MM.1S (cell line): ENCODE measurements around the gene SPAG16.

Experiments
- DNase-seq: peaks from one replicate; pipeline ENCODE4 v3.0.0-alpha.2; 2015
- H2AFZ ChIP-seq: fragments of 300-600 bp; sonication (generic); 2 replicates; pipeline ENCODE4 v1.6.0; 2016; ENCODE audit warnings: antibody characterized with exemption, low read length
- H3F3A ChIP-seq: fragments of 300-600 bp; sonication (generic); 2 replicates; pipeline ENCODE4 v1.6.1; 2016; ENCODE audit warnings: mild to moderate bottlenecking, antibody characterized with exemption, low read length, moderate library complexity, mixed read lengths; ENCODE audit not compliant: insufficient read depth
- H3K27ac ChIP-seq: fragments of 300-600 bp; sonication (generic); 2 replicates; pipeline ENCODE4 v1.5.1; 2016; ENCODE audit warnings: mild to moderate bottlenecking, low read length
- H3K27me3 ChIP-seq: fragments of 300-600 bp; sonication (generic); replicated peaks from 2 replicates; pipeline ENCODE4 v1.6.0; 2016; ENCODE audit warnings: low read length; ENCODE audit not compliant: insufficient read depth
- H3K36me3 ChIP-seq: fragments of 300-600 bp; sonication (generic); replicated peaks from 2 replicates; pipeline ENCODE4 v1.6.1; 2016; ENCODE audit warnings: mild to moderate bottlenecking, low read length, mixed read lengths; ENCODE audit not compliant: insufficient read depth
- H3K4me1 ChIP-seq: fragments of 300-600 bp; sonication (generic); 2 replicates; pipeline ENCODE4 v1.6.1; 2016; ENCODE audit warnings: low read length, mixed read lengths
- H3K4me2 ChIP-seq: fragments of 300-600 bp; sonication (generic); 2 replicates; pipeline ENCODE4 v1.6.0; 2016; ENCODE audit warnings: low read depth, low read length
- H3K4me3 ChIP-seq: fragments of 300-600 bp; sonication (generic); 2 replicates; pipeline ENCODE4 v1.5.1; 2016; ENCODE audit warnings: low read length, mixed read lengths
- H3K79me2 ChIP-seq: fragments of 300-600 bp; sonication (generic); 2 replicates; pipeline ENCODE4 v1.6.1; 2016; ENCODE audit warnings: mixed run types, low read length, mixed read lengths
- H3K9ac ChIP-seq: fragments of 300-600 bp; sonication (generic); 2 replicates; pipeline ENCODE4 v1.6.1; 2016; ENCODE audit warnings: low read length, mixed read lengths
- H3K9me2 ChIP-seq: fragments of 300-600 bp; sonication (generic); replicated peaks from 2 replicates; pipeline ENCODE4 v1.6.1; 2016; ENCODE audit warnings: mild to moderate bottlenecking, low read length, mixed read lengths; ENCODE audit not compliant: insufficient read depth
- H3K9me3 ChIP-seq: fragments of 300-600 bp; sonication (generic); replicated peaks from 2 replicates; pipeline ENCODE4 v1.6.1; 2016; ENCODE audit warnings: mild to moderate bottlenecking, low read length, mixed read lengths; ENCODE audit not compliant: insufficient read depth
- H4K20me1 ChIP-seq: fragments of 300-600 bp; sonication (generic); 2 replicates; pipeline ENCODE4 v1.6.1; 2016; ENCODE audit warnings: mild to moderate bottlenecking, low read length, moderate library complexity, mixed read lengths; ENCODE audit not compliant: insufficient read depth
- CTCF ChIP-seq: fragments of 300-600 bp; sonication (generic); IDR thresholded peaks from 2 replicates; pipeline ENCODE4 v1.5.1; 2016; ENCODE audit warnings: antibody characterized with exemption, low read length, mixed read lengths
- EZH2 ChIP-seq: fragments of 300-600 bp; sonication (generic); optimal IDR thresholded peaks from 2 replicates; pipeline ENCODE3; 2017; ENCODE audit warnings: low read depth, mild to moderate bottlenecking, antibody characterized with exemption, low read length, mixed read lengths
- EZH2phosphoT487 ChIP-seq: fragments of 300-600 bp; sonication (generic); IDR thresholded peaks from 2 replicates; pipeline ENCODE4 v1.6.1; 2018; ENCODE audit warnings: antibody characterized with exemption, low read length

The SPAG16 gene

GRCh38 chr2:214325404-214325803 lies 1041.1 kb downstream of the SPAG16 start:
- Histone ChIP-seq H3K36me3 (no peaks in the 10 kb centered on the region), H3K9me2 (no peaks in the 10 kb centered on the region), H3K79me2 (no peaks in the 10 kb centered on the region), H3K9ac (no peak overlapping the region), H3K4me2 (no peak overlapping the region), H4K20me1 (no peaks in the 10 kb centered on the region), H3K27me3 (no peaks in the 10 kb centered on the region), H2AFZ (no peak overlapping the region), H3K27ac (no peak overlapping the region), H3K4me1 (no peaks in the 10 kb centered on the region), H3K9me3 (no peaks in the 10 kb centered on the region), H3K4me3 (no peak overlapping the region), H3F3A (no peaks in the 10 kb centered on the region)
- TF ChIP-seq CTCF (no peak), EZH2phosphoT487 (no peak), EZH2 (no peak)
- DNase-seq: no peak

GRCh38 chr2:214328941-214329340 lies 1044.7 kb downstream of the SPAG16 start:
- H3K9me2 ChIP-seq: no peaks in the 10 kb centered on the region
- H3K4me1 ChIP-seq: no peaks in the 10 kb centered on the region
- no peak overlapping the region for H3K27ac ChIP-seq
- H3K27me3 ChIP-seq: no peaks in the 10 kb centered on the region
- H3K9ac ChIP-seq: no peak overlapping the region
- H3K36me3 ChIP-seq: no peaks in the 10 kb centered on the region
- no peak overlapping the region for H3K4me2 ChIP-seq
- no peaks in the 10 kb centered on the region for H3K9me3 ChIP-seq
- no peak for TF ChIP-seq EZH2
- TF ChIP-seq EZH2phosphoT487: no peak
- TF ChIP-seq CTCF: no peak
- no peaks in the 10 kb centered on the region for H3K79me2 ChIP-seq
- H3F3A ChIP-seq: no peaks in the 10 kb centered on the region
- H3K4me3 ChIP-seq: no peak overlapping the region
- no peak for DNase-seq
- H2AFZ ChIP-seq: no peak overlapping the region
- no peaks in the 10 kb centered on the region for H4K20me1 ChIP-seq

- H3K4me2 ChIP-seq: no peak overlapping the region
- no peaks in the 10 kb centered on the region for H3K79me2 ChIP-seq
- H2AFZ ChIP-seq: no peak overlapping the region
- no peak overlapping the region for H3K9ac ChIP-seq
- no peaks in the 10 kb centered on the region for H4K20me1 ChIP-seq
- no peaks in the 10 kb centered on the region for H3K9me3 ChIP-seq
- no peak overlapping the region for H3K4me3 ChIP-seq
- DNase-seq: no peak
- TF ChIP-seq EZH2 (no peak), CTCF (no peak), EZH2phosphoT487 (no peak)
- no peaks in the 10 kb centered on the region for H3K36me3 ChIP-seq
- no peaks in the 10 kb centered on the region for H3K27me3 ChIP-seq
- no peak overlapping the region for H3K27ac ChIP-seq
- no peaks in the 10 kb centered on the region for H3K9me2 ChIP-seq
- no peaks in the 10 kb centered on the region for H3F3A ChIP-seq
- H3K4me1 ChIP-seq: no peaks in the 10 kb centered on the region
These were observed 1057.4 kb downstream of the SPAG16 start for GRCh38 chr2:214341646-214342045.

GRCh38 chr2:214358506-214358905 lies 1074.2 kb downstream of the SPAG16 start:
- TF ChIP-seq CTCF (no peak), EZH2phosphoT487 (no peak), EZH2 (no peak)
- H3K4me3 ChIP-seq: no peak overlapping the region
- H3K9me3 ChIP-seq: no peaks in the 10 kb centered on the region
- no peaks in the 10 kb centered on the region for H3K27me3 ChIP-seq
- H3F3A ChIP-seq: no peaks in the 10 kb centered on the region
- no peaks in the 10 kb centered on the region for H3K36me3 ChIP-seq
- H3K4me1 ChIP-seq: no peaks in the 10 kb centered on the region
- no peak overlapping the region for H3K9ac ChIP-seq
- no peak for DNase-seq
- H3K27ac ChIP-seq: no peak overlapping the region
- H3K4me2 ChIP-seq: no peak overlapping the region
- H4K20me1 ChIP-seq: no peaks in the 10 kb centered on the region
- no peaks in the 10 kb centered on the region for H3K9me2 ChIP-seq
- no peak overlapping the region for H2AFZ ChIP-seq
- no peaks in the 10 kb centered on the region for H3K79me2 ChIP-seq
